ENCODE data around the gene BRD3OS.

BRD3OS gene

GRCh38 chr9:134024828-134025605 lies at the start of gene BRD3OS:
Gene BRD3OS, plus strand, starts transcription at chr9:134025481. Its CDS starts 1,267 bp downstream, at chr9:134026748.
- H3K9ac ChIP-seq (ENCODE audit: low read length in 2 of 2): peak within 1 kb of the TSS; percentile 70 to 72
- no peaks in the 10 kb centered on the region for H3K27me3 ChIP-seq (ENCODE audit: control insufficient read depth in 1 of 2, insufficient read depth in 2 of 2, low read length in 2 of 2)
- peaks cover 3 to 15% of the 10 kb centered on the region in 2 donors for H3K36me3 ChIP-seq (ENCODE audit: control insufficient read depth in 2 of 2, insufficient read depth in 2 of 2, low read length in 2 of 2)
- H3K4me3 ChIP-seq (ENCODE audit: low read length in 2 of 2): peak within 1 kb of the TSS; percentile 79 to 83
- H3K4me1 ChIP-seq (ENCODE audit: control insufficient read depth, insufficient read depth, low read length): peaks cover 9% of the 10 kb centered on the region
- H3K9me3 ChIP-seq (ENCODE audit: control insufficient read depth in 2 of 2, low read length in 2 of 2): no peaks in the 10 kb centered on the region
- peak within 1 kb of the TSS; percentile 37 for H3K27ac ChIP-seq (ENCODE audit: low read length)

GRCh38 chr9:133975511-133975910 lies 49.8 kb upstream of the BRD3OS start:
- no peaks in the 10 kb centered on the region for H3K27me3 ChIP-seq (ENCODE audit: control insufficient read depth in 1 of 2, insufficient read depth in 2 of 2, low read length in 2 of 2)
- no peaks in the 10 kb centered on the region for H3K36me3 ChIP-seq (ENCODE audit: control insufficient read depth in 2 of 2, insufficient read depth in 2 of 2, low read length in 2 of 2)
- H3K9ac ChIP-seq (ENCODE audit: low read length in 2 of 2): no peak overlapping the region
- no peaks in the 10 kb centered on the region for H3K9me3 ChIP-seq (ENCODE audit: control insufficient read depth in 2 of 2, low read length in 2 of 2)
- H3K27ac ChIP-seq (ENCODE audit: low read length): no peak overlapping the region
- peaks cover 21% of the 10 kb centered on the region for H3K4me1 ChIP-seq (ENCODE audit: control insufficient read depth, insufficient read depth, low read length)
- no peak overlapping the region for H3K4me3 ChIP-seq (ENCODE audit: low read length in 2 of 2)

GRCh38 chr9:133976191-133976861 lies 49.0 kb upstream of the BRD3OS start:
- H3K4me1 ChIP-seq (ENCODE audit: control insufficient read depth, insufficient read depth, low read length): peaks cover 21% of the 10 kb centered on the region
- H3K36me3 ChIP-seq (ENCODE audit: control insufficient read depth in 2 of 2, insufficient read depth in 2 of 2, low read length in 2 of 2): no peaks in the 10 kb centered on the region
- H3K4me3 ChIP-seq (ENCODE audit: low read length in 2 of 2): no peak overlapping the region
- no peak overlapping the region for H3K9ac ChIP-seq (ENCODE audit: low read length in 2 of 2)
- peaks cover 0 to 2% of the 10 kb centered on the region in 2 donors for H3K27me3 ChIP-seq (ENCODE audit: control insufficient read depth in 1 of 2, insufficient read depth in 2 of 2, low read length in 2 of 2)
- H3K9me3 ChIP-seq (ENCODE audit: control insufficient read depth in 2 of 2, low read length in 2 of 2): no peaks in the 10 kb centered on the region
- no peak overlapping the region for H3K27ac ChIP-seq (ENCODE audit: low read length)

- no peaks in the 10 kb centered on the region for H3K36me3 ChIP-seq (ENCODE audit: control insufficient read depth in 2 of 2, insufficient read depth in 2 of 2, low read length in 2 of 2)
- H3K9ac ChIP-seq (ENCODE audit: low read length in 2 of 2): no peak overlapping the region
- peaks cover 16% of the 10 kb centered on the region for H3K4me1 ChIP-seq (ENCODE audit: control insufficient read depth, insufficient read depth, low read length)
- H3K27ac ChIP-seq (ENCODE audit: low read length): no peak overlapping the region
- H3K4me3 ChIP-seq (ENCODE audit: low read length in 2 of 2): no peak overlapping the region
- peaks cover 0 to 2% of the 10 kb centered on the region in 2 donors for H3K27me3 ChIP-seq (ENCODE audit: control insufficient read depth in 1 of 2, insufficient read depth in 2 of 2, low read length in 2 of 2)
- no peaks in the 10 kb centered on the region for H3K9me3 ChIP-seq (ENCODE audit: control insufficient read depth in 2 of 2, low read length in 2 of 2)
Observed at GRCh38 chr9:133976887-133977286, 48.4 kb upstream of the BRD3OS start.

- Histone ChIP-seq H3K36me3 (ENCODE audit: control insufficient read depth in 2 of 2, insufficient read depth in 2 of 2, low read length in 2 of 2) (no peaks in the 10 kb centered on the region), H3K27ac (ENCODE audit: low read length) (no peak overlapping the region), H3K4me1 (ENCODE audit: control insufficient read depth, insufficient read depth, low read length) (peaks cover 16% of the 10 kb centered on the region), H3K4me3 (ENCODE audit: low read length in 2 of 2) (no peak overlapping the region), H3K9me3 (ENCODE audit: control insufficient read depth in 2 of 2, low read length in 2 of 2) (no peaks in the 10 kb centered on the region), H3K27me3 (ENCODE audit: control insufficient read depth in 1 of 2, insufficient read depth in 2 of 2, low read length in 2 of 2) (peaks cover 0 to 2% of the 10 kb centered on the region in 2 donors), H3K9ac (ENCODE audit: low read length in 2 of 2) (no peak overlapping the region)
Observed at GRCh38 chr9:133977421-133978201, 47.7 kb upstream of the BRD3OS start.

GRCh38 chr9:133978226-133978898 lies 46.9 kb upstream of the BRD3OS start:
- peaks cover 16% of the 10 kb centered on the region for H3K4me1 ChIP-seq (ENCODE audit: control insufficient read depth, insufficient read depth, low read length)
- H3K27me3 ChIP-seq (ENCODE audit: control insufficient read depth in 1 of 2, insufficient read depth in 2 of 2, low read length in 2 of 2): peaks cover 0 to 2% of the 10 kb centered on the region in 2 donors
- no peak overlapping the region for H3K4me3 ChIP-seq (ENCODE audit: low read length in 2 of 2)
- no peak overlapping the region for H3K9ac ChIP-seq (ENCODE audit: low read length in 2 of 2)
- H3K9me3 ChIP-seq (ENCODE audit: control insufficient read depth in 2 of 2, low read length in 2 of 2): no peaks in the 10 kb centered on the region
- no peak overlapping the region for H3K27ac ChIP-seq (ENCODE audit: low read length)
- no peaks in the 10 kb centered on the region for H3K36me3 ChIP-seq (ENCODE audit: control insufficient read depth in 2 of 2, insufficient read depth in 2 of 2, low read length in 2 of 2)

- Histone ChIP-seq H3K4me3 (ENCODE audit: low read length in 2 of 2) (peak overlapping the region in 1 of 2 donors; percentile 63), H3K36me3 (ENCODE audit: control insufficient read depth in 2 of 2, insufficient read depth in 2 of 2, low read length in 2 of 2) (no peaks in the 10 kb centered on the region), H3K27ac (ENCODE audit: low read length) (no peak overlapping the region), H3K27me3 (ENCODE audit: control insufficient read depth in 1 of 2, insufficient read depth in 2 of 2, low read length in 2 of 2) (peaks cover 0 to 2% of the 10 kb centered on the region in 2 donors), H3K9me3 (ENCODE audit: control insufficient read depth in 2 of 2, low read length in 2 of 2) (no peaks in the 10 kb centered on the region), H3K4me1 (ENCODE audit: control insufficient read depth, insufficient read depth, low read length) (peaks cover 16% of the 10 kb centered on the region), H3K9ac (ENCODE audit: low read length in 2 of 2) (no peak overlapping the region)
Observed at GRCh38 chr9:133978899-133979272, 46.4 kb upstream of the BRD3OS start.

GRCh38 chr9:133979273-133979920 lies 45.9 kb upstream of the BRD3OS start:
- H3K4me3 ChIP-seq (ENCODE audit: low read length in 2 of 2): peak overlapping the region; percentile 35 to 63
- H3K9ac ChIP-seq (ENCODE audit: low read length in 2 of 2): no peak overlapping the region
- no peaks in the 10 kb centered on the region for H3K9me3 ChIP-seq (ENCODE audit: control insufficient read depth in 2 of 2, low read length in 2 of 2)
- H3K36me3 ChIP-seq (ENCODE audit: control insufficient read depth in 2 of 2, insufficient read depth in 2 of 2, low read length in 2 of 2): no peaks in the 10 kb centered on the region
- H3K27me3 ChIP-seq (ENCODE audit: control insufficient read depth in 1 of 2, insufficient read depth in 2 of 2, low read length in 2 of 2): peaks cover 0 to 2% of the 10 kb centered on the region in 2 donors
- H3K4me1 ChIP-seq (ENCODE audit: control insufficient read depth, insufficient read depth, low read length): peaks cover 16% of the 10 kb centered on the region
- no peak overlapping the region for H3K27ac ChIP-seq (ENCODE audit: low read length)

- no peak overlapping the region for H3K27ac ChIP-seq (ENCODE audit: low read length)
- H3K4me3 ChIP-seq (ENCODE audit: low read length in 2 of 2): peak overlapping the region in 1 of 2 donors; percentile 63
- H3K4me1 ChIP-seq (ENCODE audit: control insufficient read depth, insufficient read depth, low read length): peaks cover 16% of the 10 kb centered on the region
- no peaks in the 10 kb centered on the region for H3K9me3 ChIP-seq (ENCODE audit: control insufficient read depth in 2 of 2, low read length in 2 of 2)
- H3K9ac ChIP-seq (ENCODE audit: low read length in 2 of 2): no peak overlapping the region
- H3K27me3 ChIP-seq (ENCODE audit: control insufficient read depth in 1 of 2, insufficient read depth in 2 of 2, low read length in 2 of 2): peaks cover 0 to 2% of the 10 kb centered on the region in 2 donors
- no peaks in the 10 kb centered on the region for H3K36me3 ChIP-seq (ENCODE audit: control insufficient read depth in 2 of 2, insufficient read depth in 2 of 2, low read length in 2 of 2)
Observed at GRCh38 chr9:133979921-133980863, 45.1 kb upstream of the BRD3OS start.
